H9 (cell line): ENCODE results near the gene SIRT7. TPM values are rescaled to one million over a fixed set of nuclear protein-coding genes. Genes with fewer than 3 reads are reported as not detected.

ENCODE experiments used
- DNase-seq: peaks from one replicate; pipeline ENCODE4 v3.0.0-alpha.2; 2017
- H2AFZ ChIP-seq: one replicate; pipeline ENCODE4 v1.6.1; 2013; ENCODE audit warnings: mild to moderate bottlenecking, low read length, control low read depth, moderate library complexity
- H2AK5ac ChIP-seq: 2 replicates; pipeline ENCODE4 v1.6.1; 2013; ENCODE audit warnings: low read length, control low read depth, mixed read lengths; ENCODE audit not compliant: insufficient read length
- H2BK120ac ChIP-seq: one replicate; pipeline ENCODE4 v1.6.1; 2013; ENCODE audit warnings: low read depth, mild to moderate bottlenecking, low read length, control low read depth, inconsistent platforms; ENCODE audit not compliant: poor library complexity, severe bottlenecking
- H2BK12ac ChIP-seq: 2 replicates; pipeline ENCODE4 v1.6.1; 2013; ENCODE audit warnings: low read length, control low read depth, mixed read lengths, low read depth; ENCODE audit not compliant: insufficient read length
- H2BK15ac ChIP-seq: 2 replicates; pipeline ENCODE4 v1.6.1; 2013; ENCODE audit warnings: low read depth, low read length, control low read depth
- H2BK20ac ChIP-seq: one replicate; pipeline ENCODE4 v1.6.1; 2013; ENCODE audit warnings: low read depth, mild to moderate bottlenecking, low read length, control low read depth, inconsistent platforms; ENCODE audit not compliant: poor library complexity, severe bottlenecking
- H2BK5ac ChIP-seq: 2 replicates; pipeline ENCODE4 v1.6.1; 2013; ENCODE audit warnings: low read length, control low read depth, mixed read lengths; ENCODE audit not compliant: insufficient read length
- H3K14ac ChIP-seq: 2 replicates; pipeline ENCODE4 v1.6.1; 2013; ENCODE audit warnings: low read length, control low read depth; ENCODE audit not compliant: insufficient read depth
- H3K18ac ChIP-seq: 2 replicates; pipeline ENCODE4 v1.6.1; 2013; ENCODE audit warnings: low read depth, mild to moderate bottlenecking, mixed read lengths, low read length, control low read depth; ENCODE audit not compliant: insufficient read length
- H3K23ac ChIP-seq: 2 replicates; pipeline ENCODE4 v1.6.1; 2013; ENCODE audit warnings: low read length, control low read depth, mixed read lengths, low read depth; ENCODE audit not compliant: insufficient read length
- H3K23me2 ChIP-seq: 2 replicates; pipeline ENCODE4 v1.6.1; 2013; ENCODE audit warnings: low read depth, mild to moderate bottlenecking, mixed read lengths, low read length, control low read depth; ENCODE audit not compliant: insufficient read length, poor library complexity, severe bottlenecking
- H3K27ac ChIP-seq: 2 replicates; pipeline ENCODE4 v1.5.1; 2013; ENCODE audit warnings: low read length, control low read depth, mixed read lengths, low read depth; ENCODE audit not compliant: insufficient read length
- H3K27me3 ChIP-seq: 2 replicates; pipeline ENCODE4 v1.6.1; 2013; ENCODE audit warnings: low read length, control low read depth, inconsistent platforms; ENCODE audit not compliant: insufficient read depth
- H3K4ac ChIP-seq: 2 replicates; pipeline ENCODE4 v1.6.1; 2013; ENCODE audit warnings: low read depth, mild to moderate bottlenecking, control low read depth, inconsistent platforms, low read length, moderate library complexity
- H3K4me1 ChIP-seq: 2 replicates; pipeline ENCODE4 v1.6.1; 2013; ENCODE audit warnings: low read length, control low read depth, inconsistent platforms; ENCODE audit not compliant: insufficient read depth
- H3K4me2 ChIP-seq: 2 replicates; pipeline ENCODE4 v1.6.1; 2013; ENCODE audit warnings: low read length, control low read depth, mixed read lengths; ENCODE audit not compliant: insufficient read length, insufficient read depth
- H3K56ac ChIP-seq: 2 replicates; pipeline ENCODE4 v1.6.1; 2013; ENCODE audit warnings: low read depth, mild to moderate bottlenecking, mixed read lengths, low read length, control low read depth; ENCODE audit not compliant: insufficient read length
- H3K79me1 ChIP-seq: 2 replicates; pipeline ENCODE4 v1.6.1; 2013; ENCODE audit warnings: low read depth, mild to moderate bottlenecking, moderate library complexity, low read length, control low read depth, inconsistent platforms; ENCODE audit not compliant: insufficient read depth, poor library complexity, severe bottlenecking
- H3K79me2 ChIP-seq: 2 replicates; pipeline ENCODE4 v1.6.1; 2013; ENCODE audit warnings: low read length, control low read depth, inconsistent platforms; ENCODE audit not compliant: insufficient read depth
- H3K9ac ChIP-seq: 2 replicates; pipeline ENCODE4 v1.6.1; 2013; ENCODE audit warnings: low read length, control low read depth, mixed read lengths; ENCODE audit not compliant: insufficient read length; ENCODE audit errors: extremely low read depth
- H3K9me3 ChIP-seq: one replicate; pipeline ENCODE4 v1.6.1; 2013; ENCODE audit warnings: low read depth, low read length, inconsistent platforms; ENCODE audit not compliant: control insufficient read depth
- H3T11ph ChIP-seq: one replicate; pipeline ENCODE4 v1.6.1; 2013; ENCODE audit warnings: mild to moderate bottlenecking, low read length, control low read depth, inconsistent platforms
- H4K20me1 ChIP-seq: one replicate; pipeline ENCODE4 v1.6.1; 2013; ENCODE audit not compliant: control insufficient read depth, insufficient read length, insufficient read depth
- H4K5ac ChIP-seq: 2 replicates; pipeline ENCODE4 v1.6.1; 2013; ENCODE audit warnings: low read depth, mild to moderate bottlenecking, mixed read lengths, low read length, control low read depth; ENCODE audit not compliant: insufficient read length
- H4K8ac ChIP-seq: replicated peaks from 2 replicates; pipeline ENCODE4 v1.6.1; 2013; ENCODE audit warnings: low read length, control low read depth, mixed read lengths, low read depth; ENCODE audit not compliant: insufficient read length
- H4K91ac ChIP-seq: 2 replicates; pipeline ENCODE4 v1.6.1; 2013; ENCODE audit warnings: low read depth, mild to moderate bottlenecking, moderate library complexity, mixed read lengths, low read length, control low read depth; ENCODE audit not compliant: insufficient read length
- H3K27ac Mint-ChIP-seq, 3 experiments: 2 replicates in 2 of 3; 3 replicates in 1 of 3; pipeline ENCODE4 v1.8.0; 2020 to 2021; ENCODE audit warnings: mixed read lengths in 3 of 3, mild to moderate bottlenecking in 1 of 3, moderate library complexity in 1 of 3
- H3K27me3 Mint-ChIP-seq: 2 replicates; pipeline ENCODE4 v1.8.0; 2021; ENCODE audit warnings: low read depth, mild to moderate bottlenecking, moderate library complexity, mixed read lengths
- H3K36me3 Mint-ChIP-seq, 3 experiments: 2 replicates in 2 of 3; 3 replicates in 1 of 3; pipeline ENCODE4 v1.8.0; 2020 to 2021; ENCODE audit warnings: low read depth in 3 of 3, mixed read lengths in 3 of 3; ENCODE audit not compliant: insufficient read depth in 1 of 3
- H3K4me1 Mint-ChIP-seq, 2 experiments: 2 replicates each; pipeline ENCODE4 v1.8.0; 2020; ENCODE audit warnings: mixed read lengths in 2 of 2
- H3K4me3 Mint-ChIP-seq, 2 experiments: 2 replicates in 1 of 2; 3 replicates in 1 of 2; pipeline ENCODE4 v1.8.0; 2020 to 2021; ENCODE audit warnings: mild to moderate bottlenecking in 2 of 2, mixed read lengths in 2 of 2, moderate library complexity in 1 of 2
- H3K9me3 Mint-ChIP-seq, 2 experiments: 2 replicates in 1 of 2; 3 replicates in 1 of 2; pipeline ENCODE4 v1.8.0; 2020; ENCODE audit warnings: mild to moderate bottlenecking in 2 of 2, mixed read lengths in 2 of 2, moderate library complexity in 1 of 2
- CTCF ChIP-seq: fragments of 200-600 bp; sonication (generic); conservative IDR thresholded peaks from 3 replicates; pipeline ENCODE4 v1.8.0; 2021; ENCODE audit warnings: antibody characterized with exemption, mild to moderate bottlenecking
- WGBS: extraction: QIAGEN DNeasy Blood & Tissue Kit; methylation state at CpG from one replicate; pipeline ENCODE4 v1.1.7; 2013; ENCODE audit warnings: missing lambda C conversion rate, low lambda C conversion rate, mixed read lengths; ENCODE audit not compliant: insufficient read length; ENCODE audit errors: extremely low coverage; 5-methylcytosine and 5-hydroxymethylcytosine counted together
- total RNA-seq: library from RNA; stranded (reverse); gene quantifications from 2 replicates; pipeline ENCODE4 v1.2.1, GENCODE V29; 2021

SIRT7 gene
- total RNA-seq, 1 experiment from 2014 or later: 29.7 TPM

- H3K9ac ChIP-seq: no peak overlapping the region
- H3K56ac ChIP-seq: no peak overlapping the region
- H2BK20ac ChIP-seq: no peak overlapping the region
- H2BK15ac ChIP-seq: no peak overlapping the region
- no peak overlapping the region for H2AFZ ChIP-seq
- H2BK12ac ChIP-seq: no peak overlapping the region
- no peak overlapping the region for H3K14ac ChIP-seq
- H3K23ac ChIP-seq: no peak overlapping the region
- no peak for DNase-seq
- H2BK120ac ChIP-seq: no peak overlapping the region
- H3K4me2 ChIP-seq: no peak overlapping the region
- no peak overlapping the region for H4K5ac ChIP-seq
- no peak overlapping the region for H4K8ac ChIP-seq
- H3K4me3 Mint-ChIP-seq: peak overlapping the region in 1 of 2 experiments; percentile 26; a peak in 1 of 5 replicates
- H3K27me3 ChIP-seq: no peaks in the 10 kb centered on the region
- H3K27me3 Mint-ChIP-seq: peaks cover 2% of the 10 kb centered on the region
- no peak overlapping the region for H4K91ac ChIP-seq
- H3K4me1 Mint-ChIP-seq: peaks cover 21 to 39% of the 10 kb centered on the region in 2 experiments
- no peaks in the 10 kb centered on the region for H4K20me1 ChIP-seq
- no peak overlapping the region for H3T11ph ChIP-seq
- no peaks in the 10 kb centered on the region for H3K9me3 ChIP-seq
- H3K23me2 ChIP-seq: peaks cover 9% of the 10 kb centered on the region
- H3K9me3 Mint-ChIP-seq: peaks cover 0 to 3% of the 10 kb centered on the region in 2 experiments; a peak in 1 of 5 replicates
- no peak overlapping the region for H3K27ac ChIP-seq
- H3K27ac Mint-ChIP-seq: no peak overlapping the region
- WGBS: no CpG with 5 or more reads among the region's 8 CpGs
- peaks cover 2% of the 10 kb centered on the region for H3K79me1 ChIP-seq
- H2AK5ac ChIP-seq: no peak overlapping the region
- no peak overlapping the region for H3K18ac ChIP-seq
- no peak overlapping the region for H2BK5ac ChIP-seq
- TF ChIP-seq CTCF: no peak
- no peaks in the 10 kb centered on the region; the same call in 1 of the 2 replicates for H3K79me2 ChIP-seq
- peaks cover 13 to 33% (median 32%) of the 10 kb centered on the region in 3 experiments; a peak in 6 of 7 replicates for H3K36me3 Mint-ChIP-seq
- H3K4ac ChIP-seq: no peak overlapping the region
- H3K4me1 ChIP-seq: no peaks in the 10 kb centered on the region
Measured at GRCh38 chr17:81865358-81865732, 52.6 kb downstream of the SIRT7 start.
